WTC11 (cell line): Measurements from ENCODE around the gene MTREX.

Experiments used
- CDX4 ChIP-seq: fragments of 250-450 bp; sonication (Bioruptor Pico); IDR thresholded peaks from 2 replicates; pipeline ENCODE4 v1.9.0; 2021; ENCODE audit warnings: moderate library complexity, mild to moderate bottlenecking, inconsistent platforms, borderline replicate concordance
- CREB1 ChIP-seq: sonication (generic); formaldehyde crosslinking; IDR thresholded peaks from 2 replicates; pipeline ENCODE4 v1.8.0; 2023; ENCODE audit warnings: mild to moderate bottlenecking, missing genetic modification reagents
- CTCF ChIP-seq: fragments of 200-600 bp; IDR thresholded peaks from 2 replicates; pipeline ENCODE4 v1.8.0; 2022; ENCODE audit warnings: antibody characterized with exemption
- FOXP4 ChIP-seq: sonication (generic); formaldehyde crosslinking; IDR thresholded peaks from 2 replicates; pipeline ENCODE4 v1.8.0; 2022; ENCODE audit warnings: mild to moderate bottlenecking, missing genetic modification reagents
- MXD4 ChIP-seq: fragments of 250-450 bp; sonication (Bioruptor Pico); IDR thresholded peaks from 2 replicates; pipeline ENCODE4 v1.8.0; 2021; ENCODE audit warnings: mild to moderate bottlenecking, moderate library complexity, borderline replicate concordance
- SP1 ChIP-seq: sonication (generic); formaldehyde crosslinking; conservative IDR thresholded peaks from 2 replicates; pipeline ENCODE4 v1.8.1; 2022; ENCODE audit warnings: missing genetic modification reagents
- USF1 ChIP-seq: sonication (generic); formaldehyde crosslinking; IDR thresholded peaks from 2 replicates; pipeline ENCODE4 v1.8.0; 2022; ENCODE audit warnings: mild to moderate bottlenecking, missing genetic modification reagents
- ZNF138 ChIP-seq: sonication (generic); formaldehyde crosslinking; conservative IDR thresholded peaks from 2 replicates; pipeline ENCODE4 v1.8.1; 2022; ENCODE audit warnings: mild to moderate bottlenecking, moderate library complexity, missing genetic modification reagents
- ZNF317 ChIP-seq: sonication (generic); formaldehyde crosslinking; IDR thresholded peaks from 2 replicates; pipeline ENCODE4 v1.8.1; 2023; ENCODE audit warnings: low read depth, mild to moderate bottlenecking, moderate library complexity, missing genetic modification reagents, borderline replicate concordance
- TF ChIP-seq, protein P1 (sequence below): sonication (generic); formaldehyde crosslinking; IDR thresholded peaks from 2 replicates; pipeline ENCODE4 v1.8.1; 2023; ENCODE audit warnings: mild to moderate bottlenecking, missing genetic modification reagents
- TF ChIP-seq, protein P2 (sequence below): sonication (generic); formaldehyde crosslinking; IDR thresholded peaks from 2 replicates; pipeline ENCODE4 v1.8.1; 2023; ENCODE audit warnings: mild to moderate bottlenecking, missing genetic modification reagents, moderate library complexity

GRCh38 chr5:55383254-55383653 lies 75.5 kb downstream of the MTREX start:
- TF ChIP-seq CTCF (no peak), CREB1 (no peak), MXD4 (no peak), SP1 (CRISPR knock-in tag) (no peak), ZNF317 (no peak), CDX4 (CRISPR knock-in tag) (no peak), ZNF138 (CRISPR knock-in tag) (no peak), FOXP4 (CRISPR knock-in tag) (no peak), USF1 (no peak)
- TF ChIP-seq, protein P1, sequence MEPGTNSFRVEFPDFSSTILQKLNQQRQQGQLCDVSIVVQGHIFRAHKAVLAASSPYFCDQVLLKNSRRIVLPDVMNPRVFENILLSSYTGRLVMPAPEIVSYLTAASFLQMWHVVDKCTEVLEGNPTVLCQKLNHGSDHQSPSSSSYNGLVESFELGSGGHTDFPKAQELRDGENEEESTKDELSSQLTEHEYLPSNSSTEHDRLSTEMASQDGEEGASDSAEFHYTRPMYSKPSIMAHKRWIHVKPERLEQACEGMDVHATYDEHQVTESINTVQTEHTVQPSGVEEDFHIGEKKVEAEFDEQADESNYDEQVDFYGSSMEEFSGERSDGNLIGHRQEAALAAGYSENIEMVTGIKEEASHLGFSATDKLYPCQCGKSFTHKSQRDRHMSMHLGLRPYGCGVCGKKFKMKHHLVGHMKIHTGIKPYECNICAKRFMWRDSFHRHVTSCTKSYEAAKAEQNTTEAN (CRISPR knock-in tag), result no peak
- TF ChIP-seq, protein P2, sequence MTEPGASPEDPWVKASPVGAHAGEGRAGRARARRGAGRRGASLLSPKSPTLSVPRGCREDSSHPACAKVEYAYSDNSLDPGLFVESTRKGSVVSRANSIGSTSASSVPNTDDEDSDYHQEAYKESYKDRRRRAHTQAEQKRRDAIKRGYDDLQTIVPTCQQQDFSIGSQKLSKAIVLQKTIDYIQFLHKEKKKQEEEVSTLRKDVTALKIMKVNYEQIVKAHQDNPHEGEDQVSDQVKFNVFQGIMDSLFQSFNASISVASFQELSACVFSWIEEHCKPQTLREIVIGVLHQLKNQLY (CRISPR knock-in tag), result no peak
